Neural progenitor cell (in vitro differentiated cells): ENCODE measurements around the gene SOCS2. TPM values are rescaled to one million over a fixed set of nuclear protein-coding genes. Genes with fewer than 3 reads are reported as not detected.

Experiments
- DNase-seq: peaks from one replicate; pipeline ENCODE4 v3.0.0-alpha.2; 2016; ENCODE audit warnings: low spot score
- H2AFZ ChIP-seq: fragments of 200-600 bp; sonication (generic); replicated peaks from 2 replicates; pipeline ENCODE4 v1.6.1; 2016; ENCODE audit warnings: antibody characterized with exemption
- H3F3A ChIP-seq: fragments of 200-600 bp; sonication (generic); 2 replicates; pipeline ENCODE4 v1.6.1; 2016; ENCODE audit warnings: antibody characterized with exemption, low read depth
- H3K27ac ChIP-seq: fragments of 200-600 bp; sonication (generic); 2 replicates; pipeline ENCODE4 v1.5.1; 2016; ENCODE audit warnings: mild to moderate bottlenecking
- H3K27me3 ChIP-seq: fragments of 200-600 bp; sonication (generic); 2 replicates; pipeline ENCODE4 v1.6.1; 2016; ENCODE audit warnings: mild to moderate bottlenecking, moderate library complexity
- H3K36me3 ChIP-seq: fragments of 200-600 bp; sonication (generic); 2 replicates; pipeline ENCODE4 v1.5.1; 2016
- H3K4me1 ChIP-seq: fragments of 200-600 bp; sonication (generic); 2 replicates; pipeline ENCODE4 v1.6.1; 2016; ENCODE audit warnings: mixed run types
- H3K4me2 ChIP-seq: fragments of 200-600 bp; sonication (generic); 2 replicates; pipeline ENCODE4 v1.6.1; 2016
- H3K4me3 ChIP-seq: fragments of 200-600 bp; sonication (generic); 2 replicates; pipeline ENCODE4 v1.5.1; 2016
- H3K79me2 ChIP-seq: fragments of 200-600 bp; sonication (generic); 2 replicates; pipeline ENCODE4 v1.6.1; 2016; ENCODE audit warnings: low read depth
- H3K9ac ChIP-seq: fragments of 200-600 bp; sonication (generic); 2 replicates; pipeline ENCODE4 v1.6.1; 2016
- H3K9me3 ChIP-seq: fragments of 200-600 bp; sonication (generic); 2 replicates; pipeline ENCODE4 v1.5.1; 2016; ENCODE audit warnings: low read depth
- H4K20me1 ChIP-seq: fragments of 200-600 bp; sonication (generic); 2 replicates; pipeline ENCODE4 v1.6.1; 2016; ENCODE audit warnings: low read depth
- H3K27ac Mint-ChIP-seq: 3 replicates; pipeline ENCODE4 v1.8.0; 2021; ENCODE audit warnings: mixed read lengths
- H3K27me3 Mint-ChIP-seq: 2 replicates; pipeline ENCODE4 v1.8.0; 2022; ENCODE audit warnings: low read depth, mild to moderate bottlenecking, inconsistent platforms, moderate library complexity, mixed read lengths; ENCODE audit not compliant: insufficient read depth
- H3K36me3 Mint-ChIP-seq: 3 replicates; pipeline ENCODE4 v1.8.0; 2021; ENCODE audit warnings: mixed read lengths
- H3K4me1 Mint-ChIP-seq: 3 replicates; pipeline ENCODE4 v1.8.0; 2021; ENCODE audit warnings: mixed read lengths
- H3K4me3 Mint-ChIP-seq: 3 replicates; pipeline ENCODE4 v1.8.0; 2021; ENCODE audit warnings: mild to moderate bottlenecking, moderate library complexity, mixed read lengths
- H3K9me3 Mint-ChIP-seq: 3 replicates; pipeline ENCODE4 v1.8.0; 2020; ENCODE audit warnings: mixed read lengths
- EZH2 ChIP-seq: fragments of 200-600 bp; sonication (generic); IDR thresholded peaks from 2 replicates; pipeline ENCODE4 v1.6.1; 2017; ENCODE audit warnings: antibody characterized with exemption, mild to moderate bottlenecking, moderate library complexity
- EZH2phosphoT487 ChIP-seq: fragments of 200-600 bp; sonication (generic); IDR thresholded peaks from 2 replicates; pipeline ENCODE4 v1.6.1; 2017; ENCODE audit warnings: antibody characterized with exemption
- total RNA-seq: library from RNA; depleted of rRNA; stranded (reverse); fragments of >200 nt; gene quantifications from 2 replicates; pipeline ENCODE4 v1.2.3, GENCODE V29; 2015; ENCODE audit warnings: low replicate concordance
- TF ChIP-seq, protein P1 (sequence below): fragments of 200-600 bp; sonication (generic); IDR thresholded peaks from 2 replicates; pipeline ENCODE4 v1.5.1; 2017; ENCODE audit warnings: antibody characterized with exemption, mild to moderate bottlenecking

SOCS2 gene
- total RNA-seq, 1 donor from 2014 or later: 4.9 TPM

- peaks cover 28% of the 10 kb centered on the region for H3F3A ChIP-seq
- H3K79me2 ChIP-seq: no peaks in the 10 kb centered on the region
- peaks cover 77% of the 10 kb centered on the region for H3K27me3 ChIP-seq
- H3K4me3 Mint-ChIP-seq: peak overlapping the region; percentile 95
- no peak overlapping the region for H2AFZ ChIP-seq
- H4K20me1 ChIP-seq: peaks cover 35% of the 10 kb centered on the region
- no peak overlapping the region for H3K9ac ChIP-seq
- H3K9me3 ChIP-seq: no peaks in the 10 kb centered on the region
- peak overlapping the region; percentile 90 for H3K4me2 ChIP-seq
- peak; percentile 14 for DNase-seq
- H3K27me3 Mint-ChIP-seq: peaks cover 18% of the 10 kb centered on the region
- no peaks in the 10 kb centered on the region for H3K9me3 Mint-ChIP-seq
- H3K4me3 ChIP-seq: peak overlapping the region; percentile 72
- no peak overlapping the region for H3K27ac Mint-ChIP-seq
- peaks cover 14% of the 10 kb centered on the region for H3K4me1 ChIP-seq
- H3K4me1 Mint-ChIP-seq: peaks cover 12% of the 10 kb centered on the region
- TF ChIP-seq, protein P1, sequence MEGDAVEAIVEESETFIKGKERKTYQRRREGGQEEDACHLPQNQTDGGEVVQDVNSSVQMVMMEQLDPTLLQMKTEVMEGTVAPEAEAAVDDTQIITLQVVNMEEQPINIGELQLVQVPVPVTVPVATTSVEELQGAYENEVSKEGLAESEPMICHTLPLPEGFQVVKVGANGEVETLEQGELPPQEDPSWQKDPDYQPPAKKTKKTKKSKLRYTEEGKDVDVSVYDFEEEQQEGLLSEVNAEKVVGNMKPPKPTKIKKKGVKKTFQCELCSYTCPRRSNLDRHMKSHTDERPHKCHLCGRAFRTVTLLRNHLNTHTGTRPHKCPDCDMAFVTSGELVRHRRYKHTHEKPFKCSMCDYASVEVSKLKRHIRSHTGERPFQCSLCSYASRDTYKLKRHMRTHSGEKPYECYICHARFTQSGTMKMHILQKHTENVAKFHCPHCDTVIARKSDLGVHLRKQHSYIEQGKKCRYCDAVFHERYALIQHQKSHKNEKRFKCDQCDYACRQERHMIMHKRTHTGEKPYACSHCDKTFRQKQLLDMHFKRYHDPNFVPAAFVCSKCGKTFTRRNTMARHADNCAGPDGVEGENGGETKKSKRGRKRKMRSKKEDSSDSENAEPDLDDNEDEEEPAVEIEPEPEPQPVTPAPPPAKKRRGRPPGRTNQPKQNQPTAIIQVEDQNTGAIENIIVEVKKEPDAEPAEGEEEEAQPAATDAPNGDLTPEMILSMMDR: no peak
- TF ChIP-seq EZH2: peak; percentile 90
- TF ChIP-seq EZH2phosphoT487: peak; percentile 71
- H3K36me3 ChIP-seq: no peaks in the 10 kb centered on the region
- peaks cover 5% of the 10 kb centered on the region for H3K36me3 Mint-ChIP-seq
- no peak overlapping the region for H3K27ac ChIP-seq
Measured at GRCh38 chr12:93573552-93574223, 1.2 kb downstream of the SOCS2 start.

DNA sequence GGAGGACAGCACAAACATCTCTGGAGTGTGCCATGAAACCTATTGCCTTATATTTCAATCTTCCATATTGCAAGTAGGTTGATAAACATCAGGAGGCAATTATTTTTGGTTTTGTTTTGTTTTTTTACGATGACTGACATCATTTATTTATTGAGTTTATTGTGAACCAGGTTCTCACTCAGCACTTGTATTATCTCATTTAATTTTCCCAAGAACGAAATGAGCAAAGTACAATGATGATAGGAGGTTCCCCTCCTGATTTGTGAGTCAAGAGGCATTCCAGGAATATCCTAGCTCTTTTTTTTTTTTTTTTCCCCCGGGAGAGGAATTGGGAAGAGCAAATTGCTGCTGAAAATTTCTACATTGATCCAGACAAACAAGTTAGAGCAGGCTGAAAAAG is 4.7 kb downstream of the SOCS2 start:
- Histone ChIP-seq H3K79me2 (no peaks in the 10 kb centered on the region), H3K27me3 (peaks cover 57% of the 10 kb centered on the region), H3K4me1 (peaks cover 14% of the 10 kb centered on the region), H3K27ac (no peak overlapping the region), H4K20me1 (peaks cover 32% of the 10 kb centered on the region), H3K36me3 (no peaks in the 10 kb centered on the region), H3K9ac (no peak overlapping the region), H3F3A (peaks cover 5% of the 10 kb centered on the region), H3K4me2 (no peak overlapping the region), H3K9me3 (no peaks in the 10 kb centered on the region), H3K4me3 (no peak overlapping the region), H2AFZ (no peak overlapping the region)
- Mint-ChIP-seq H3K36me3 (peaks cover 8% of the 10 kb centered on the region), H3K27ac (no peak overlapping the region), H3K4me3 (no peak overlapping the region), H3K27me3 (peaks cover 16% of the 10 kb centered on the region), H3K4me1 (peaks cover 11% of the 10 kb centered on the region), H3K9me3 (no peaks in the 10 kb centered on the region)
- no peak for DNase-seq
- TF ChIP-seq EZH2 (no peak), EZH2phosphoT487 (no peak)
- TF ChIP-seq, protein P1: no peak

GRCh38 chr12:93578221-93578620 is 5.7 kb downstream of the SOCS2 start:
- no peaks in the 10 kb centered on the region for H3K36me3 ChIP-seq
- Mint-ChIP-seq H3K4me1 (peaks cover 6% of the 10 kb centered on the region), H3K27ac (no peak overlapping the region), H3K36me3 (peaks cover 8% of the 10 kb centered on the region), H3K27me3 (peaks cover 8% of the 10 kb centered on the region), H3K4me3 (no peak overlapping the region), H3K9me3 (no peaks in the 10 kb centered on the region)
- no peaks in the 10 kb centered on the region for H3K9me3 ChIP-seq
- H2AFZ ChIP-seq: no peak overlapping the region
- H3K27me3 ChIP-seq: peaks cover 47% of the 10 kb centered on the region
- no peak overlapping the region for H3K27ac ChIP-seq
- DNase-seq: no peak
- H3K79me2 ChIP-seq: no peaks in the 10 kb centered on the region
- H3K4me3 ChIP-seq: no peak overlapping the region
- no peak overlapping the region for H3K4me2 ChIP-seq
- TF ChIP-seq, protein P1: no peak
- TF ChIP-seq EZH2 (no peak), EZH2phosphoT487 (no peak)
- H3F3A ChIP-seq: no peaks in the 10 kb centered on the region
- peaks cover 22% of the 10 kb centered on the region for H4K20me1 ChIP-seq
- H3K9ac ChIP-seq: no peak overlapping the region
- H3K4me1 ChIP-seq: peaks cover 5% of the 10 kb centered on the region
